ENCODE results near the gene TBC1D1.

The TBC1D1 gene

DNA sequence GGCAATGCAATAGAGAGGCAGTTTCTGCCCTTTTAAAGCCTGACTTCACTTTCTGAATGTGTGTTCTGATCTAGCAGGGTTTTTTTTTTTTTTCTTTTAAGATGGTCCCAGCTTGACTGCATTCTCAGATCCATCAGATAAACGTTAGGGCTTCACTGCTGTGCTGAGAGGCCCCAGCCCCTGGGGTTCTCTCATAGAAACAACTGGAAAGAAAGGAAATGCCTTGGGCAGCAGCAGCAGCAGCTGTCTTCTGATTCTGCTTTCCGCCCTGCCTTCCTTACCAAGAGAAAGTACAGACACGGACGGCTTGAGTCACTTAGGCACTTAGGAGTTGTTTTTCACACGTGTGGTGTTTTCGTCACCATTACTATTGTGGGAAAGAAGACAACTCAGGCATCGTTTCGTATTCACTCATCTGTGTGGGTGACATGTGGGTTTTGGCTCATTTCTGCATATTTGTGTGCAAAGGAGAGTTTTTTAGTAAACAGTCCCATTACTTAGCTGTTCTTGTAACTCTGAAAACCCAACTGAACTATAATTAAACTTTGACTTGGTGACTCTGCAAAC lies 241.3 kb downstream of the TBC1D1 start:
- no peak for FAIRE-seq

DNA sequence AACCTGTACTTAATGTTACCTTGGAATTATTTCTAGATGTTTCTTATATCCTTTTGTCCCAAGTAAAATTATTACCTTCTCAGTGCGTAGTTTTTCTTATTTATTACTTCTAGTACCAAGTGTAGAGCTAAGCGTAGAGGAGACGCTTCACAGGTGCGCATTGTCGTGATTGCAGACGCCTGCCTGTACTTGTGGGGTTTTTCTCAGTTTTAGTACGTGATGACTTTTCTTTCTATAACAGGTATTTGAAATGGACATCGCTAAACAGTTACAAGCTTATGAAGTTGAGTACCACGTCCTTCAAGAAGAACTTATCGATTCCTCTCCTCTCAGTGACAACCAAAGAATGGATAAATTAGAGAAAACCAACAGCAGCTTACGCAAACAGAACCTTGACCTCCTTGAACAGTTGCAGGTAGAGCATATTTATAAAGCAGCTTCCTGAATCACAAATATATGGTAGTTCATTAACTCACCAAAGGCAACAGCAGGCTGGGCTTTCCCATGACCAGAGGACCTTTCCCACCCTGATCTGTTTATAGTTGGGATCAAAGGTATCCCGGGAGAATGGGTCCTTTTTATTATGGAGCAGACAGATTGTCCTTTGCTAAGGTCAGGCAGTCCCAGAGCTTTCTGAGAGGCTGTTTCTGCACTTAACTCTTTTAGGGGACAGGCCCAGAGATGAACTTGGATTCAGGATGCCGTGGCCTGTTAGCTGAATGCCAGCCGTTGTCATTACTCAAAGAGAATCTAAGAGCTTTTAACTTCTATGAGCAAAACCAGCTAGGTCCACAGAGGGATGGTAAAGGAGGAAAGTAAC lies 242.2 kb downstream of the TBC1D1 start:
- peak; percentile 14 for FAIRE-seq

DNA sequence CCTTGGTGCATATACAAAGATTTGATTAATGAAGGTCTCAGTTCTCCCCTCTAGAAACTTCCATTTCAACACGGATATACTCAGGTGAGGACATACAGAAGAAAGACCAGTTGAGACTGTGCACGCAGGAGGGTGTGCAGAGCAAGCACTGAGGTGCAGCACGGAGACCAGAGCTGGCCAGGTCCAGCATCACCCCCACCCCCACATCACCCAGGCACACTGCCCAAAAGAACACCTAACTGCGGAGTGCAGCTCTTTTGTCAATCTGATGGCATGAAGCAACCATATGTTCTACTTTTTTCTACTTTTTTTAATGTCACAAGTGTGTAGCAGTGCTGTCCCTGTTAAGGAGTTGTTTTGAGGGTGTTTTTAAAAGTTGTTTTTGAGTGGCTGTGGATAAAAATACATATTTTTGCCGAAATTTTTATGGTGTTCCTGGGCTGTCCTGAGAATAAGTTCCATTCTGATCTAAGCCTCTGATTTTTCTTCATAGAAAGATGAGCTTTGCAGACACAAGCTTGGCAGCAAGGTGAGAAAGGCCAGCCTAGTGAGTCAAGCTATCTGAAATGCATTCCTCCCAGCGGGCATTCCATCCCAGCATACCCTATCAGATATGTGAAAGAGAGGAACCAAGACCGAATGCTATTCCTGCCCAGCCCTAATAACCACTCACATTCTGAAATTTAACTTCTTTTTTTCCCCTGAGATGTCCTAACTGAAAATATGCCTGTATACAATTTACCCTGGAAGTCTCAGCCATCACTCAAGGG lies 243.0 kb downstream of the TBC1D1 start:
- FAIRE-seq, result no peak

DNA sequence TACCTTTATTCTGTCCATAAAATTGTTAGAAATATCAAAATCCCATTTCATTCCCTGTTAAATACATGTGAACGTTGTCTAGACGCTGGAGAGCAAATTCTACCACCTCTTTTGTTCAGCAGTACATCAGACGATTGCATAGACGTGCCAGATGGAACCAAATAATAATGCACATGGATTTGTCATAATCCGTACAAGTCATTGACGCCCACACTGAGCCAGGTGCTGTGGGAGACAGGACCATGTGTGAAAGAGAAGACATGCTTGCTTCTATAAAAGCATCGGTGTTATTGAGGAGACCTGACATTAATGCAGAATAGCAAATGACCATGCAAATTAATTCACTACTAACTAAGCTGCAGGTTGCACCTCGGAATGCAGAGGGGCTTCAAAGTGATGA lies 244.3 kb downstream of the TBC1D1 start:
- FAIRE-seq, result no peak

DNA sequence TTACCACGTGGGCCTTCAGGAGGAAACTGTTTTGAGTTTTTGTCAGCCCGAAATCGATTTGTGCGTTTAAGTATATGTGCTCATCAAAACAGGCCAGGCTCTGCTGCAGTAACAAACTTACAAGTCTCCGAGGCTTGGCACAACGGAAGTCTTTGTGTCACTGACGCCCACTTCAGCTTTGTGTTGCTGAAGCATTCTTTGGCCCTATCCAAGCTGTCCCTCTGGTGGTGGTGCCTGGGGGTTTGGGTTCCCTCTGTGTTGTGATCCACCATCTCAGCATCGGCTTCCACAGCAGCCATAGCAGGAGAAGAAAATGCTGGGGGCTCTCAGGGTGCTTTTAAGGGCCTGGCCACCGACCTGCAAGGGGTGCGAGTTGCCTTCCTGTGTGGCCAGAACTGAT lies 245.7 kb downstream of the TBC1D1 start:
- FAIRE-seq, result no peak

DNA sequence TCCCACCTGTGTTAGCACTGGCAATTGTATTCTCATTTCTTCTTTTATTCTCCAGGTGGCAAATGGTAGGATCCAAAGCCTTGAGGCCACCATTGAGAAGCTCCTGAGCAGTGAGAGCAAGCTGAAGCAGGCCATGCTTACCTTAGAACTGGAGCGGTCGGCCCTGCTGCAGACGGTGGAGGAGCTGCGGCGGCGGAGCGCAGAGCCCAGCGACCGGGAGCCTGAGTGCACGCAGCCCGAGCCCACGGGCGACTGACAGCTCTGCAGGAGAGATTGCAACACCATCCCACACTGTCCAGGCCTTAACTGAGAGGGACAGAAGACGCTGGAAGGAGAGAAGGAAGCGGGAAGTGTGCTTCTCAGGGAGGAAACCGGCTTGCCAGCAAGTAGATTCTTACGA lies 246.2 kb downstream of the TBC1D1 start:
- FAIRE-seq, result no peak

DNA sequence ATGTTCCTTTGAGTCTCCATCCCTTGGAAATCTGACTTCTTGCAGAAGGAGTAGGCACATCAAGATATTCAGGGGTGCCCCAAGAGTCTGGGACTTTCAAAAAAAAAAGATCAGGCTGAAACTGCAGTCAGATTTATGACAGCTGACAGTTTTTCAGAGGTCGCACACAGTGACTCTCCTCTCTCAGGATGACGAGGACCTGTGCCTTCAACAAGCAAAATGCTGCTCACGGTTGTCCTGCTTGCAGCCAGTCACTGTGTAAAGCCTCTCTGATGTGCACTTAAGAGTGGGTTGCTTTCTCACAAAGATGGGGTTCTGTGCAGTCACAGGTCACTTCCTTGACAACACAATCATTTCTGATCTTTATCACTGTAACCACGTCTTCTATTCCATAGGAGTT lies 247.5 kb downstream of the TBC1D1 start:
- no peak for FAIRE-seq

DNA sequence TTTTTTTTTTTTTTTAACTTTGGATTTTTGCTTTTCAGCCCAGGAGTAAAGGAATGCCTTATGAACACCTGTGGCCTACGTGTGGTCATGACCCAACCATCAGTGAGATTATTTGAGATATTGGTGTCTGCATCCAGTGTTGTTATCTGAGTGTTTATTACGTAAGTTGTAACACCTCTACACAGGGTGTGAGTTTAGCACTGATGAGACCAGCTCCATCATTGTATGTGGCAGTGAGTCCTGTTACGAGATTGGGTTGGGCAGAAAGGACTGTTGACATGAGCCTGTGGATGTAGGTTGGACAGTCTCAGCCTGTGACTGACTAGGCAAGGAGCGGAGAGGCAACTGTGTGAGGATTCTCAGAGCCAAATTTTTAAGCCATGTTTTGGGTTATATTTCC lies 248.3 kb downstream of the TBC1D1 start:
- no peak for FAIRE-seq

DNA sequence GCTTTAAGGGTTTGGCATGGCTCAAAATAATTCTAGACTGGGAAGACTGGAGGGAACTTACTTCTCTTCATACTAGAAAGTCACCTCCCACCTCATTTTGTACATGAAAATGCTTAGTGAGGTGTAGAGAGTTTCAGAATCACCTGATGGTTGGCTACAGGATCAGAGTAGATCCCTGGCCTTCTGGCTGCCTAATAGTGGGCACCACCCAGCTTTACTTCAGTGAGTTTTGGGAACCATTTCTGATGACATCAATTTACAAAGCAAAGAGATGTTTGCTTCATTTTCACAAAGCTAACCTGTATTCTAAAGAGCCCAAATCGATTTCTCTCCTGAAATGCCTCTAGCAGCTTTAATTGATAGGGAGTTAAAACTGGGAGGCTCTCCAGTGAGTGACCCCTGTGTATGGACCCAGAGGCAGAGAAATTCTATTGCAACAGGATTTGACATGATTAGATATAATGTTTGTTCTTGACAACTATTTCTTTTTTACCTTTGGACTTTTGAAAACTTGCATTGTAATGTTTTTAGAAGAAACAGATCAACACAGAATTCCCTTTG lies 249.8 kb downstream of the TBC1D1 start:
- no peak for FAIRE-seq

DNA sequence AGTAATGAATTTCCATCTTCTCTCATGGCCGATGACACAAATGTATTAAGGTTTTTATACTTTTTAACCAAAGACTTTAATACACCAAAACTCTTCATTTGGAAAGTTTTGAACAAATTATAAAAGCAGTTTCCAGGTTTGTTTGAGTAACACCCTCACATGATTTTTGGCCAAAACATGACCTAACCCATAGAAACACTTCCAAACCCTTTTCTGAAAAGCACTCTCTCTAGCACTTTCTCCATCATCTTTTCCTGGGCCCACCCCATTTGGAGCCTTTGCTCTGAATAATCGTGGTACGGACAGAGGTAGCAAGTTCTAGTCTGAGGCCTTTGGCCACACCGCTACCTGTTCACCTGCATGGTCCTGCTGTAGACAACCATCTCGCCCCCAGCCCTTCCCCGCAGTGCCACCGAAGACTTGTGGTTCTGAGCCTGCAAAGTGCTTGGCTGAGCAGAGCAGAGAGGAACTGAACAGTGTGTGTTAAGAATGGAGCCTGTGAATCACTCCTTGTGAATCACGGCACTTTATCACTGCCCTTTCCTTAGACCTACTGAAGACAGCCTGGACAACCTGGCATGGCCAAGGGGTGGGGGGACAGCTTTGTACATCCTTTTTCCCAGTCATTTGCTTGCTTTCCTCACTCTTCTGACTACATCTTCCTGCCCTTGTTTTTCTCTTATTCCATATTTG lies 251.1 kb downstream of the TBC1D1 start:
- no peak for FAIRE-seq

DNA sequence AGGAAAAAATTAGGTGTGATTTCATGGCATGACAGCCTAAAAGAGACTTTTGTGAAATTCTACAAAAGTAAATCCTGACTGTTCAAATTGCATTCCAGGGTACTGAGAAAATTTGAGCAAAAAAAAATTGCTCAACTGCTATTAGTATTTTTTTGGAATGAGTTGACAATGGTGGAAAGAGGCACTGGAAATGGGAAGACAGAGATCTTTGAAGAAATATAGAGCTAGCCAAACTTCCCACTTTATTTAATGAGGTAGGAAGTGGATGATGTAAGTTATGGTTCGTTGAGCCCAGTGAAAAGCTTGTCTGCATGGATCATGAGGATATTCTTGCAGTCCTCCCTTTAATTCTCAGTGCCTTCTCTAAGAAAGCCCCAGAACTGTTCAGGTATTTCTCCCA lies 253.1 kb downstream of the TBC1D1 start:
- no peak for FAIRE-seq

DNA sequence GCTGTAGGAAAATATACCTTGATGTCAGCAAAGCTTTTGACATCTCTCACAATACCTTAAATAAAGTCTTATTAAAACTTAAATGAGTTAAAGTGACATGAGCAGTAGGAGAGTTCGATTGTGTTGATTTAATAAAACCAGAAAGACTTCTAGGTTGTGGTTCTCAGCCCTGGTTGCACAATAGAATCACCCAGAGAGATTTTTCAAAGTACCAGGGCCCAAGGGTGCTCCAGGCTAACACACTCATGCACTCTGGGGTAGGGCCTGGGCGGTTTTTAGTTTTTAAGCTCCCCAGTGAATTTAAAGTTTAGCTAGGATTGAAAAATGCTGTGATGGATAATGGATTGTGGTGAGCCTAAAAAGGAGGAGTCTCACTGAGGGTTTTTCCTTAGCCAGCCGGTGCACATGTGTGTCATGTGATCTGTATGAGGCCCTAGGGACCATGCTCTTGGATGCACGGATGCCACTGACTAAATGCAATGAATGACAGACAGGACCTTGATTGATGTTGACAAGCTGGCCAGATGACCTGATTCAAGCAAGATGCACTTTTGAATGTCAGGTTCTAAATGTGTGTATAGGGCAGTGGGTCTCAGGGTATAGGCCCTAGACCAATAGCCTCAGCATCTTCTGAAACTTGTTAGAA lies 254.3 kb downstream of the TBC1D1 start:
- no peak for FAIRE-seq

DNA sequence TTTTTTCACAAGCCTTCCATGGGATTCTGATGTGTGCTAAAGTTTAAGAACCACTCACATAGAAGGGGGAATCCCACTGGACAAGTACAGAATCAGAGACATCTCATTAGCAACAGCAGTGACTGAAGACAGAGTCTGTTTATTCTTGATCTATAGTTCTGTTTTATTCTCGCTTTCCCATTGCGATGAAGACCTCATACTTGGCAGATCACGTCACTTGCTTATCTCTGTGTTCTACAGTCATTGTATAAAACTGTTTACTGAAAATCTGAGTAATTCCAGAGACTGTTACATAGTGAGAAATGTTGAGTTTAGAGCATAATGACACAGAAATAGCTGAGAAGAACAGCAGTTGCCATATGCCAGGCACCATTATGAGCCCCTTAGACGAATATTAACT lies 254.9 kb downstream of the TBC1D1 start:
- no peak for FAIRE-seq

DNA sequence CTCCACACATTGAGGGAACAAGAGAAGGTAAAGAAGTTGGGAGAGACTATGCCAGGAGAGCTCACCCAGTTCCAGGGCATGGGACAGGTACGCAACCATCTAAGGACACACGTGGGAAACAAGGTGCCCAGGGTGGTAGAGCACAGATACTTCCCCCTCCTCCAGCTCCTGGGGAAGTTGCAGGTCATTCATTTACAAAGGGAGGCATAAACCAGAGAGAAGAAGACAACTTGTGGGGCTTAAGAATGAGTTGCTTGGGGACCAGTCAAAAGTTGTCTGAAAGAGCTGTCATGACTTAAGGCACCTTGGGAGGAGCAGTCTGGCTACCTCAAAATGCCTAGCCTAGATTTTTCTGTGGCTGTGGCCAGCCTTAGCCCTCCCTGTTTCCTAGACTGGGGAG lies 255.5 kb downstream of the TBC1D1 start:
- no peak for FAIRE-seq

DNA sequence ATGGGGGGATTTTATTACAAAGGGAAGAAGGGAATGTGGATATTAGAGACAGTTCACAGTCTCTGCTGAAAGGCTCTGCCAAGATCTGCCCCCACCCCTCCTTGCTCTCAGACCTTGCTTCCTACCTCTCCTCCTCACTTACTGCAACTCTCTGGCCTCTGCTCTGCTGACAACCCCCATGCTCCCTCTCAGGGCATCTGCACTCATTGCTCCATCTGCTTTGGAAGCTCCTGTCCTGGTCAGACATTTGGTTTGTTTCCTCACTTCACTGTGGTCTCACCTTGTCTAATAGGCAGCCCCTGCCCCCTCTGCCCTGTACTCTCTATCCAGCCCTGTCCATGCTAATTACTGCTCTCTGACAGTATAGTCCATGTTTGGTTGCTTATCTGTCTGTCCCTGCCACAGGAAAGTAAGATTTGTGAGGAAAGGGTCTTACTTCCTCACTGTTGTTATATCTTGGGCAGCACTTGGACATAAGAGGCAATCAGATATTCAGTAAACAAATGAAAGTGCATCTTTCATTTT lies 258.6 kb downstream of the TBC1D1 start:
- no peak for FAIRE-seq

DNA sequence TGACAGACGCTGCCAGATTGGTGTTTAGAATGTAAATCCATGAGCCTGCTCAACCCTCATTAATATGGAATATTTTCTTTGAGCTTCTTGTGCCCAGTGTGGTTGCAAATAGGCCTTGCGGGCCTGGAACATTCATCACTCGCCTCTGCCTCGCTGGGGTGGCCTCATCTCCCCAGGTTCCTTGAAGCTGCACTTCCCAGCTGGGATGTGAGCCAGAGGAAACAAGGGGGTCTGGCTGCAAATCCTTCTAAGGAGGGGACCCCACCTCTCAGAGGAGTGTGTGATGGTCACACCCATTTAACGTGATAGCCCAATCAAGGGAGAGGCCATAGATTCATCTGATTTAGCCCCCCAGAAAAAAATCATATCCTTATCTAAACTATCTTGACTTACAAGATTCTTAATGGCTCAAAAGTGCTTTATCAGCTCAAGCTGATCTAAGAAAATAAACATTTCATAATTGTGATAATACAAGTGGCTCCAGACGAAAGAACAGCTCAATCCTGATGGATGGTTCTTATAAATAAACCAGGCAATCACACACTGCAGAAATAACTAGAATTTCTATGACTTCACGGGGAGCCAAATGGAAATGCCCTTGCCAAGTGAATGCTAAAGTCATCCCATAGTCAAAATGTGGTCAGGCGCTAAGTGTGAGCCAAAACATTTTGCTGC lies 259.2 kb downstream of the TBC1D1 start:
- no peak for FAIRE-seq

DNA sequence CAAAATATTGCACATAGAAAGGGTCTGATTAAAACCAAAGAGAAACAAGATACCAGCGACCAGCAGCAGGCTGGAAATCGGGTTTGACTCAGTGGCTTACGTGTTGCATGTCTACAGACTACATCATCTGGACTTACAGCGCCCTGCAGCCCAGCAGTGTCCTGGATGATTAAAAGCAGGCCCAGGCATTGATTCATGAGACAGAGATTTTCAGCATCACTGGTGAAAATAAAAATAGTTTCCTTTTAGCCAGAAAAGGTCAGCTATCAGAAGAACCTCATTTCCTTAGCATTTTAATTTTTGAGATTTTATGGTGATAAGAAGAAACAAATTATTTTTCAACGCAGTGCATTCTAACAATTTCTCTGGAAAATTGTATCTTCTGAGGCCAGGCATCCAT lies 259.9 kb downstream of the TBC1D1 start:
- no peak for FAIRE-seq

DNA sequence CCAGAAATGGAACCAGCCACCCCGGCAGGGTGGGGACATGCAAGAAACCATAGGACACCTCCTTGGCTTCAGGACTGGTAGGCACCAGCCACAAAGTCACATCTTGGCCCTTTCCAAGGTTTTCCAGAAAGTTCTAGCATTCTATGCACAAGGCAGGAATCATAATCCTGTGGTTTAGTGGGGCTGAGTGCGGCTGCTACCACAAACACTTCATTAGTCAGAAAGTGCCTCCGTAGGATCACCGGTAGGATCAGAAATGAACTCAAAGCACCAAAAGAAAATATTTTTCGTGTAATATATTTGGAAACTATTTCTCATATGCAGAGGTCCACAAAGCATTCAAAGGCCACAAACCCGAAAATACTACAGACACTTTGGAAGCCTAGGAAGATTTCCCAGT lies 261.0 kb downstream of the TBC1D1 start:
- no peak for FAIRE-seq

DNA sequence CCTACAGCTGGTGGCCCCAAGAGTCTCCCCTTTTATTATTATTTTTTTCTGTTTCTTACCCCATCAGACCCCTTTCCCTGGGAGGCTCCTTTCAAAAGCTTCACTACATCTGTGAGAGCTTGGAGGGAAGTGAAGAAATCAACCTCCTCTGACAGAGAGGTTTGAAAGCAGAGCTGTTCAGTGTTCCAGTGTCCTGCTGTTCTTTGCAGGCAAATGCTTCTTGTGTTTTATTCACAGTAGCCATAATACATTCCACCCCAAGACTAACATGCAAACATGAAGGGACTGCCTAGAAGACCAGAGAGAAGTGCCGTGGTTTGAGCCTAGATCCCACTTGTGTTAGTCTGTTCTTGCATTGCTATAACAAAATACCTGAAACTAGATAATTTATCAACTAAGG lies 261.4 kb downstream of the TBC1D1 start:
- FAIRE-seq, result no peak

DNA sequence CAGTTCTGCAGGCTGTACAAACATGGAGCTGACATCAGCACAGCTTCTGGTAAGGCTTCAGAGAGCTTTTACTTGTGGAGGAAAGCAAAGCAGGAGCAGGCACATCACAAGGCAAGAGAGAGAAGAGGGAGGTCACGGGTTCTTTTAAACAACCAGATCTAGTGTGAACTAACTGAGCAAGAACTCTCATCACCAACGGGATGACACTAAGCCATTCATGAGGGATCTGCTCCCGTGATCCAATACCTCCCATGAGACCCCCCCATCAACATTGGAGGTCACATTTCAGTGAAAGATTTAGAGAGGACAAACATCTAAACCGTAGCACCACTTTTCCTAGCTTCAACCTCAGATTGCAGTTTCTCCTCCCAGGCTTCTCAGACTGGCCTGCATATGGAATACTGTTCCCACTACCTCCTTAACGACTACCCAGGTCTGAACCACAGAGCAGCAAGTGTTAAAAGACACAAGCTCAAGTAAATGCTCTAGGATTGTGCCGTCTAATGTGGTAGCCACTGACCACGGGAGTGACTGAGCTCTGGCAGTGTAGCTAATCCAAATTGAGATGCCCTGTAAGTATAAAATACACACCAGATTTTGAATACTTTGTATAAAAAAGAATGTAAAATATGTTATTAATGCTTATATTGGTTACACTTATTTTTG lies 262.0 kb downstream of the TBC1D1 start:
- FAIRE-seq, result no peak

DNA sequence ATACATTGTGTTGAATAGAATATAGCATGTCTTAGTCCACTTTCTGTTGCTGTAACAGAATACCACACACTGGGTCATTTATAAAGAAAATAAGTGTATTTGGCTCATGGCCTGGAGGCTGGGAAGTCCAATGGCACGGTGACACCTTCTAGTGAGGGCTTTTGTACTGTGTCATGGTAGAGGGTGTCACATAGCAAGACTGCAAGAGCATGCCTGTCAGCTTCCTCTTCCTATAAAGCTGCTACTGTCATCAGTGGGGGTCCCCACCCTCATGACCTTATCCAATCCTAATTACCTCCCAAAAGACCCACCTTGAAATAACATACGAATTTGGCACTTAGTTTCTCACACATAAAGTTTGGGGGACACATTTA lies 262.5 kb downstream of the TBC1D1 start:
- no peak for FAIRE-seq
